AG10803 (cell line): ENCODE measurements around the gene GPR42.

ENCODE experiments used
- DNase-seq: peaks from one replicate; pipeline ENCODE4 v3.0.0; 2010; ENCODE audit warnings: low read depth
- H3K4me3 ChIP-seq: 2 replicates; pipeline ENCODE4 v1.5.1; 2011; ENCODE audit warnings: mild to moderate bottlenecking, low read length, control low read depth
- TF ChIP-seq, protein P1 (sequence below): conservative IDR thresholded peaks from 2 replicates; pipeline ENCODE4 v1.5.1; 2011; ENCODE audit warnings: mild to moderate bottlenecking, low read length, control low read depth, inconsistent platforms

Gene GPR42

DNA sequence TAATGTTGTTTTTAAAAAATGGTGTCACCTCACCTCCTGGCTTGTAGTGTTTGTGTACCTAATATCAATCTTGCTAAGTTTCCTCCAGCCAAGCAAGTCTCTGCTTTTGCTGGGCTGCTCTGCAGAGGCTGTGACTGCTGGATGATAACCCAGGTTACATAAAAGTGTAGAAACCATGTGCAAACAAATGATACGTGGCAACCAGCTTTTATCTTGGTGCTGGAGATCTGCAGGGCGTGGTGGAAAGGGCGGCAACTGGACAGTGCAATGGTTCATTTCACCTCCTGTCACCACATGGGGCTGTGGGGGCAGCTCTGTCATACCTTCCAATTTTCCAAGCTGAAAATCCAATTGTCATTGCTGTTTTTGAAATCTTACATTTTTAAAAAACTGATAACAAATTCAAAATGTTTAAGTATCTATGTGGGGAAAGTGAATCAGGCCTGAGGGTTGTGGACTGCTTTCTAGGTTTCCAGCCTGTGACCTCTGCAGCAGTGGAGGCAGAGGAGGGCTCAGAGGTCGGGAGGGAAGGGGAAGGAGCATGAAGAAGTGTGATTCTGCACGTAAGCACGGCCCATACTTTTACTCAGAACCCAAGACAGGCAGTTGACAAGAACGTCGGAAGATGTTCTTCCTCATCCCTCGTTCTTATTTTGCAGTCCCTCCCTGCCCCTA lies 9.7 kb downstream of the GPR42 start:
- TF ChIP-seq, protein P1, sequence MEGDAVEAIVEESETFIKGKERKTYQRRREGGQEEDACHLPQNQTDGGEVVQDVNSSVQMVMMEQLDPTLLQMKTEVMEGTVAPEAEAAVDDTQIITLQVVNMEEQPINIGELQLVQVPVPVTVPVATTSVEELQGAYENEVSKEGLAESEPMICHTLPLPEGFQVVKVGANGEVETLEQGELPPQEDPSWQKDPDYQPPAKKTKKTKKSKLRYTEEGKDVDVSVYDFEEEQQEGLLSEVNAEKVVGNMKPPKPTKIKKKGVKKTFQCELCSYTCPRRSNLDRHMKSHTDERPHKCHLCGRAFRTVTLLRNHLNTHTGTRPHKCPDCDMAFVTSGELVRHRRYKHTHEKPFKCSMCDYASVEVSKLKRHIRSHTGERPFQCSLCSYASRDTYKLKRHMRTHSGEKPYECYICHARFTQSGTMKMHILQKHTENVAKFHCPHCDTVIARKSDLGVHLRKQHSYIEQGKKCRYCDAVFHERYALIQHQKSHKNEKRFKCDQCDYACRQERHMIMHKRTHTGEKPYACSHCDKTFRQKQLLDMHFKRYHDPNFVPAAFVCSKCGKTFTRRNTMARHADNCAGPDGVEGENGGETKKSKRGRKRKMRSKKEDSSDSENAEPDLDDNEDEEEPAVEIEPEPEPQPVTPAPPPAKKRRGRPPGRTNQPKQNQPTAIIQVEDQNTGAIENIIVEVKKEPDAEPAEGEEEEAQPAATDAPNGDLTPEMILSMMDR = no peak
- H3K4me3 ChIP-seq = no peak overlapping the region
- DNase-seq = no peak

DNA sequence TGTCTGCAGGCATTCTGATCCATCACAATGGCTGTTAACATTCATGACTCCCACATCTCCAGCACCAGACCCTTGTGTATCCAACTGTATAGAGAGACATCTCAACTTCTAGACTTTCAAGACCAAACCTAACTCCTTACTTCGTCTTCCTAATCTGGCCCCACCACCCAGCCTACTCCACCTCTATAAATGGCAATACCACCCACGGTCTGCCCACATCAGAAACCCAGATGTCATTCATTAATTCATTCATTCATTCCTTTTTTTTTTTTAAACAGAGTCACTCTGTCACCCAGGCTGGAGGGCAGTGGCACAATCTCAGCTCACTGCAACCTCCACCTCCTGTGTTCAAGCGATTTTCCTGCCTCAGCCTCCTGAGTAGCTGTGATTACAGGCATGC lies 10.4 kb downstream of the GPR42 start:
- TF ChIP-seq, protein P1 = no peak
- no peak overlapping the region for H3K4me3 ChIP-seq
- DNase-seq = no peak

DNA sequence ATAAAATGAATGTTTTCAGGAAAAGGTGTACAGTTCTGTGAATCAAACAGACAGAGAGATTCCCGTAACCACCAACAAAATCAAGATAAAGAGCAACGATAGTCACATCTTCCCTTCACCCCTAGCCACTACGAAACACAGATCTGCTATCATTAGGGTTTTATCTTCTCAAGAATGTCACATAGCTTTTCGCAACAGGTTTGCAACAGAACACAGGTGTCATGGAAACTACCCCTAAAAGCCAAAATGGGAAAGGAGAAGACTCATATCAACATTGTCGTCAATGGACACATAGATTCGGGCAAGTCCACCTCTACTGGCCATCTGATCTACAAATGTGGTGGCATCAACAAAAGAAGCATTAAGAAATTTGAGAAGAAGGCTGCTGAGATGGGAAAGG lies 11.1 kb downstream of the GPR42 start:
- no peak for DNase-seq
- TF ChIP-seq, protein P1 = no peak
- no peak overlapping the region for H3K4me3 ChIP-seq

DNA sequence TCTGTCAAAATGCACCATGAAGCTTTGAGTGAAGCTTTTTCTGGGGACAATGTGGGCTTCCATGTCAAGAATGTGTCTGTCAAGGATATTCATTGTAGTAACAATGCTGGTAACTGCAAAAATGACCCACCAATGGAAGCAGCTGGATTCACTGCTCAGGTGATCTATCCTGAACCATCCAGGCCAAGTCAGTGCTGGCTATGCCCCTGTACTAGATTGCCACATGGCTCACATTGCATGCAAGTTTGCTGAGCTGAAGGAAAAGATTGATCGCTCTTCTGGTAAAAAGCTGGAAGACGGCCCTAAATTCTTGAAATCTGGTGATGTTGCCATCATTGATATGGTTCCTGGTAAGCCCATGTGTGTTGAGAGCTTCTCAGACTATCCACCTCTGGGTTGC lies 12.7 kb downstream of the GPR42 start:
- H3K4me3 ChIP-seq = no peak overlapping the region
- no peak for DNase-seq
- TF ChIP-seq, protein P1 = no peak

DNA sequence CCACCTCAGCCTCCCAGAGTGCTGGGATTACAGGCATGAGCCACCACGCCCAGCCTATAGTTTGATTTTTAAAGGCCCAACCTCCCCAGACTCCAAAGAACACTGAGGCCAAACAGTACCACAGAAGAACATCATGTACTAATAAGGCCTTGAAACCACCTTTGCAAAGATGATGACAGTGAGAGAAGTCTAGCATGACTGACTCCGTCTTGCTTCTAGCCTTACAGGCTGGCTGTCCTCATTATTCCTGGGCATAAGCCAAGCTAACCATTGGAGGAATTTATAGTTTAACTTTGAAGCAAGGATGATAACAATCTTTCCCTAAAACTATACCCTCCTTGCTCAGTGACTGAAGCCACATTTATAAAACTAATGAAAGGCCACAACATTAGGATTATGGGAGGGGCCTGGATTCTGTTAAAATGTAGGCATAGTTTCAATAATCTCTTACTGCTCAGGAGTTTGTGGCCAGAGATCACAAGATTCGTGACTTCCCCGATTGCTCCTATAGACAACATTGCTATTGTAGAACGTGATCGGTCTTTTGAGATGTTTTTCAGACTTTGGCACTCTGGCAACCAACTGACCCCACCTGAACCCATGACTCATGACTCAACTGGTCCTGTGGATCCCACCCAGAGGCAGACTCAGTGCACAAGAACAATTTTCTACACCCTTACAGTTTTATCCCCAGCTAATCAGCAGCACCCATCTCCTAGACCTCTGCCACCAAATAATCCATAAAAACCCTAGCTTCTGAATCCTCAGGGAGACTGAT lies 17.6 kb downstream of the GPR42 start:
- TF ChIP-seq, protein P1 = no peak
- no peak for DNase-seq
- no peak overlapping the region for H3K4me3 ChIP-seq

DNA sequence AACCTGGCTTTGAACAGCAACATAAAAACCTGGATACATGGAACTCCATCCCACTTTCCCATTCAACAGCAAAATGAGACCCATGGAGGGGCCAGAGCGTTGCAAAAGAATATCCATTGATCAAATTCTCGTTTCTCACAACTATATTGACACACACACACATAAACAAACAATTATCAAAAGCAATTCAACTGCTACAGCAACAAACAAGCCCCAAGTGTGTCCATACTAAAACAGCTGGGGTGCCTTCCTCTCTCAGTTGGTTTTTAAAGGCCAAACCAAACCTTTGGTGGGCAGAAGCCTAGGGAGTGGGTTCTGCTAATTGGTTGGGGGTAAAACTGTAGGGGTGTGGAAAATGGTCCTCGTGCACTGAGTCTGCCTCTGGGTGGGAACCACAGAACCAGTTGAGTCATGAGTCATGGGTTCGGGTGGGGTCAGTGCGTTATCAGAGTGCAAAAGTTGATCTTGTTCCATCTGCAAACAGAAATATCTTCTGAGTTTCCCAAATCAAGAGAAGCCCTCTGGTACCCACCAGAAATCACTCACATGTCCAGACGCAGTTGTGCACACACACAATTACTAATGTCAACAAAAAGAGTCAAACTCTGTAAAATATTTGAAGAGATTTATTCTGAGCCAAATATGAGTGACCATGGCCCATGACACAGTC lies 18.5 kb downstream of the GPR42 start:
- no peak overlapping the region for H3K4me3 ChIP-seq
- no peak for DNase-seq
- TF ChIP-seq, protein P1 = no peak
